Breast epithelium (tissue), 4 donors: ENCODE measurements around the gene RBM28. TPM values are rescaled to one million over a fixed set of nuclear protein-coding genes. Genes with fewer than 3 reads are reported as not detected.

Source experiments
- DNase-seq, 2 donors: peaks; one replicate each; pipeline ENCODE4 v3.0.0-alpha.2; 2019; ENCODE audit warnings: low spot score in 2 of 2
- H3K27ac ChIP-seq, 2 donors: fragments of 200-600 bp; sonication (generic) in 1 of 2; one replicate each; pipeline ENCODE4 v1.5.1; 2016 to 2019; ENCODE audit warnings: mild to moderate bottlenecking in 1 of 2
- H3K27me3 ChIP-seq, 2 donors: fragments of 200-600 bp; sonication (generic) in 1 of 2; one replicate each; pipeline versions ENCODE4 v1.5.1 to v1.6.0; 2017 to 2019; ENCODE audit warnings: control low read depth in 1 of 2, mild to moderate bottlenecking in 1 of 2
- H3K36me3 ChIP-seq: fragments of 200-600 bp; one replicate; pipeline ENCODE4 v1.5.1; 2019
- H3K4me1 ChIP-seq, 2 donors: fragments of 200-600 bp; sonication (generic); one replicate each; pipeline ENCODE4 v1.5.1; 2016 to 2019; ENCODE audit warnings: control low read depth in 1 of 2
- H3K4me3 ChIP-seq, 3 donors: fragments of 200-600 bp; sonication (generic); 1 replicate in 2 of 3; 2 replicates in 1 of 3; pipeline ENCODE4 v1.5.1; 2016 to 2019; ENCODE audit warnings: mild to moderate bottlenecking in 3 of 3, moderate library complexity in 2 of 3
- H3K9me3 ChIP-seq, 2 donors: fragments of 200-600 bp; sonication (generic) in 1 of 2; one replicate each; pipeline ENCODE4 v1.5.1; 2016 to 2019; ENCODE audit warnings: control low read depth in 1 of 2
- CTCF ChIP-seq, 3 donors: fragments of 450-650 bp; IDR thresholded peaks; one replicate each; pipeline ENCODE4 v1.5.1; 2016 to 2017; ENCODE audit warnings: antibody characterized with exemption in 3 of 3, mild to moderate bottlenecking in 3 of 3, moderate library complexity in 3 of 3
- POLR2A ChIP-seq: fragments of 450-650 bp; IDR thresholded peaks from one replicate; pipeline ENCODE4 v1.6.1; 2016; ENCODE audit warnings: antibody characterized with exemption, mild to moderate bottlenecking, moderate library complexity
- POLR2AphosphoS5 ChIP-seq, 3 donors: sonication (generic); formaldehyde crosslinking; IDR thresholded peaks; one replicate each; pipeline ENCODE4 v1.6.1; 2017; ENCODE audit warnings: antibody characterized with exemption in 3 of 3
- intact Hi-C: fragments of 100-400 bp; cut with DNase I; formaldehyde crosslinking; loops from one replicate; pipeline ENCODE4 v1.15.1; 2023; ENCODE audit warnings: low total_unique reads
- total RNA-seq, 3 donors: library from RNA; depleted of rRNA; stranded (reverse); fragments of >200 nt; gene quantifications; one replicate each; pipeline ENCODE4 v1.1.0, GENCODE V29; 2016

The RBM28 gene
- total RNA-seq, 3 donors from 2014 or later = 28.8 to 47.5 (median 35.7) TPM

- no peak for TF ChIP-seq POLR2A
- no peak for TF ChIP-seq CTCF (IDR thresholded peaks at IDR 0.05)
- no peak for TF ChIP-seq POLR2AphosphoS5 (IDR thresholded peaks at IDR 0.05)
- no peaks in the 10 kb centered on the region for H3K36me3 ChIP-seq
- H3K9me3 ChIP-seq = no peaks in the 10 kb centered on the region
- H3K4me1 ChIP-seq = peaks cover 0 to 4% of the 10 kb centered on the region in 2 donors
- H3K27me3 ChIP-seq = no peaks in the 10 kb centered on the region
- no peak overlapping the region for H3K27ac ChIP-seq
- no peak overlapping the region for H3K4me3 ChIP-seq
- intact Hi-C loops = no loop called here
- DNase-seq = no peak
Measured at GRCh38 chr7:128362670-128363069, 19.0 kb upstream of the RBM28 start.

DNA sequence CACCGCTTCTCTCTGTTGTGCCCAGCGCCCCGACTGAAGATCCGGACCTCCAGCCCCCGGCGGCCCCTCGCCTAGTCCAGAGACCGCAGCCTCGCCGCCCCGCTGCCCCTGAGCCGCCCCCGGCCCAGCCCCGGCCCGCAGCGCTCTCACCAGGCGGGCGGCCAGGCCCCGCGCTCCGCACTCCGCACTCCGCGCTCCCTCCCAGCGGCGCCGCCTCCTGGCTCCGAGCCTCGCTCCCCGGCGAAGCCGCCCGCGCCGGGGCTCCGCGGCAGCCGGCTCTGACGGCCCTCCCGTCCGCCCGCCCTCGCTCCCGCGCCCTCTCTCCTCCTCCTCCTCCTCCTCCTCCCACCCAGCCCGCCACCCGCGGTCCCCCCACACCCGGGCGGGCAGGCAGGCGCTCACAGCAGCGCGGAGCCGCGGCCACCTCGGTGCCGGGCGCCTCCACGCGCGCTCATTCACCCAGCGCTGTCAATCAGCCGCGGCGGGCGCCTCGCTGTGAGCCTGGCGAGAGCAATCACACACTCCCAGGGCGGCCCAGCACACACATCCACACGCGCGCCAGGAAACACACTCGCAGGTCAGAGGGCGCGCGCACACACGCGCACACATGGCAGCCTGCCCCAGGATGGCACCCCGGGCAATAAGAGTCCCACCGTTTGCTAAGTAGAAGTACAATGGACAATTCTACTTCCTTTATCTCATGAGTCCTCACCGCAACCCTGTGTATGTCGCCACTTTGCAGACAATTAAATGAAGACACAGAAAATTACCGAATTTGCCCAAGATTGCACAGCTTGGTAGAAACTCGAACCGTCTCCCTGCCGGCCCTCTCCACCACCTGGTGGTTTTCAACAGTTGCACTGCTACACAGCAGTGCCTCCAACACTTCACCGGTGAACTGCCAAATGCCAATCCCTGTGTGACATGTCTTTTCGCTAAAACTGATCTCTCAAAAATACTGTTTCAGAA is 18.0 kb upstream of the RBM28 start, which contains the start of gene PRRT4:
PRRT4 (minus strand) TSS at position 280 of the 969 bp plus-strand sequence.
- no peak for DNase-seq
- no peaks in the 10 kb centered on the region for H3K27me3 ChIP-seq
- peaks cover 0 to 4% of the 10 kb centered on the region in 2 donors for H3K4me1 ChIP-seq
- TF ChIP-seq POLR2AphosphoS5 (IDR thresholded peaks at IDR 0.05) = no peak
- TF ChIP-seq CTCF (IDR thresholded peaks at IDR 0.05) = no peak
- no peak for TF ChIP-seq POLR2A
- intact Hi-C loops = no loop called here
- no peaks in the 10 kb centered on the region for H3K9me3 ChIP-seq
- no peak within 1 kb of the TSS for H3K27ac ChIP-seq
- peak within 1 kb of the TSS; percentile 47 to 85 (median 56) for H3K4me3 ChIP-seq
- H3K36me3 ChIP-seq = no peaks in the 10 kb centered on the region

GRCh38 chr7:128360359-128360678 is 16.6 kb upstream of the RBM28 start:
- Histone ChIP-seq H3K27me3 (no peaks in the 10 kb centered on the region), H3K27ac (no peak overlapping the region), H3K36me3 (no peaks in the 10 kb centered on the region), H3K4me3 (peak overlapping the region in 2 of 3 donors; percentile 56 to 85), H3K9me3 (no peaks in the 10 kb centered on the region), H3K4me1 (peaks cover 0 to 4% of the 10 kb centered on the region in 2 donors)
- TF ChIP-seq POLR2A (no peak), CTCF (IDR thresholded peaks at IDR 0.05) (no peak), POLR2AphosphoS5 (IDR thresholded peaks at IDR 0.05) (no peak)
- intact Hi-C loops = no loop called here
- DNase-seq = no peak

- H3K27me3 ChIP-seq = no peaks in the 10 kb centered on the region
- peaks cover 0 to 4% of the 10 kb centered on the region in 2 donors for H3K4me1 ChIP-seq
- no peak for DNase-seq
- no peaks in the 10 kb centered on the region for H3K9me3 ChIP-seq
- TF ChIP-seq POLR2A (no peak), CTCF (IDR thresholded peaks at IDR 0.05) (no peak), POLR2AphosphoS5 (IDR thresholded peaks at IDR 0.05) (no peak)
- intact Hi-C loops = no loop called here
- H3K27ac ChIP-seq = no peak overlapping the region
- no peaks in the 10 kb centered on the region for H3K36me3 ChIP-seq
- no peak overlapping the region for H3K4me3 ChIP-seq
Measured at GRCh38 chr7:128359939-128360338, 16.2 kb upstream of the RBM28 start.

DNA sequence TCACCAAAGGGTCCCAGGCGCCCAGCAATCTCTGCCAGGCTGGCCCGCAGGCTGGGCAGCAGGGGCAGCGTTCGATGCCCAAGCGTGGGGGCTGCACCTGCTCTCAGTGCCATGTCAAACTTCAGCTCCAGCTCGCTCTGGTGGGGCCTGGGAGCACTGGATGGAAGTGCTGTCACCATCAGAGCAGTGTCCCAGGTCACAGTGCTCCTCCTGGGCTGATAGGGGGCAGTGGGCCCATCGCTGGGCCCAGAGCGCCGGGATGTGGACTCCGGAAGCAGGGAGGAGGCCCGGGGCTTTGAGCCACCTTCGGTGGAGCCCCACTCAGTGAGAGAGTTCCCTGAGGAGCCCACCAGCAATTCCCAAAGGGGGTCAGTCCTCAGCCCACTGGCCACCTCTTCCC is 15.6 kb upstream of the RBM28 start:
- Histone ChIP-seq H3K4me3 (no peak overlapping the region), H3K27me3 (no peaks in the 10 kb centered on the region), H3K4me1 (peaks cover 0 to 4% of the 10 kb centered on the region in 2 donors), H3K27ac (no peak overlapping the region), H3K36me3 (no peaks in the 10 kb centered on the region), H3K9me3 (no peaks in the 10 kb centered on the region)
- intact Hi-C loops = no loop called here
- TF ChIP-seq CTCF (IDR thresholded peaks at IDR 0.05) = no peak
- TF ChIP-seq POLR2AphosphoS5 (IDR thresholded peaks at IDR 0.05) = no peak
- no peak for DNase-seq
